IMR-90 (cell line): Measurements from ENCODE around the gene HCN2. TPM values are rescaled to one million over a fixed set of nuclear protein-coding genes. Genes with fewer than 3 reads are reported as not detected.
A peak's percentile ranks its signal among the peaks of the same experiment; 100 is the strongest.

Experiments used
- ATAC-seq: fragments of 200-7000 bp; cut with Tn5 transposase; 2 replicates; pipeline ENCODE4 v1.9.1; 2020; ENCODE audit warnings: low read depth, mild to moderate bottlenecking, moderate library complexity
- BruUV-seq: library from RNA; stranded (reverse); fragments of 400-500 nt; replicated peaks from 2 replicates; lab custom pipeline; 2021; lab: Mats Ljungman, UMichigan
- CTCF ChIA-PET: fragments of 300-600 bp; formaldehyde crosslinking; extraction: SDS; loops from one replicate; lab custom pipeline; 2021; ENCODE audit warnings: antibody characterized with exemption; lab: Yijun Ruan, JAX
- POLR2A ChIA-PET: fragments of 300-600 bp; sonication (Branson Sonifier 250); formaldehyde crosslinking; loops from one replicate; lab custom pipeline; 2022; ENCODE audit warnings: antibody characterized with exemption; ENCODE audit not compliant: unreplicated experiment; lab: Charles Lee
- DNase-seq: peaks from one replicate; pipeline ENCODE4 v3.0.0; 2013
- H2AFZ ChIP-seq: replicated peaks from 2 replicates; pipeline ENCODE3; 2013; ENCODE audit warnings: low read length, mild to moderate bottlenecking; ENCODE audit not compliant: poor library complexity
- H2AK5ac ChIP-seq: 2 replicates; pipeline ENCODE4 v1.6.1; 2013; ENCODE audit warnings: low read depth, low read length, inconsistent platforms
- H2AK9ac ChIP-seq: replicated peaks from 2 replicates; pipeline ENCODE3; 2013; ENCODE audit warnings: mild to moderate bottlenecking, low read depth, low read length, moderate library complexity; ENCODE audit not compliant: poor library complexity
- H2BK120ac ChIP-seq: 2 replicates; pipeline ENCODE4 v1.6.1; 2013; ENCODE audit warnings: low read depth, low read length, inconsistent platforms
- H2BK15ac ChIP-seq: 3 replicates; pipeline ENCODE4 v1.6.1; 2013; ENCODE audit warnings: low read depth, low read length, inconsistent platforms
- H2BK20ac ChIP-seq: 2 replicates; pipeline ENCODE4 v1.6.1; 2013; ENCODE audit warnings: low read depth, mild to moderate bottlenecking, inconsistent platforms, low read length, moderate library complexity
- H2BK5ac ChIP-seq: 2 replicates; pipeline ENCODE4 v1.6.1; 2013; ENCODE audit warnings: mild to moderate bottlenecking, low read depth, low read length, inconsistent platforms; ENCODE audit not compliant: poor library complexity, severe bottlenecking
- H3K14ac ChIP-seq: replicated peaks from 2 replicates; pipeline ENCODE4 v1.6.1; 2013; ENCODE audit warnings: low read depth, low read length, inconsistent platforms
- H3K18ac ChIP-seq: 2 replicates; pipeline ENCODE4 v1.6.1; 2013; ENCODE audit warnings: low read depth, low read length, control low read depth
- H3K23ac ChIP-seq: 2 replicates; pipeline ENCODE4 v1.6.1; 2013; ENCODE audit warnings: low read depth, low read length, inconsistent platforms
- H3K27ac ChIP-seq: 2 replicates; pipeline ENCODE4 v1.5.1; 2013; ENCODE audit warnings: mild to moderate bottlenecking, control low read depth, low read length; ENCODE audit not compliant: insufficient read depth
- H3K27me3 ChIP-seq: 2 replicates; pipeline ENCODE4 v1.6.1; 2013; ENCODE audit warnings: low read length; ENCODE audit not compliant: control insufficient read depth, insufficient read depth
- H3K36me3 ChIP-seq: 2 replicates; pipeline ENCODE4 v1.6.1; 2013; ENCODE audit warnings: low read length, mixed read lengths; ENCODE audit not compliant: control insufficient read depth, insufficient read depth
- H3K4ac ChIP-seq: 2 replicates; pipeline ENCODE4 v1.6.1; 2013; ENCODE audit warnings: low read depth, low read length, inconsistent platforms
- H3K4me1 ChIP-seq: 2 replicates; pipeline ENCODE4 v1.6.1; 2013; ENCODE audit warnings: low read length, mixed read lengths; ENCODE audit not compliant: control insufficient read depth, insufficient read depth
- H3K4me2 ChIP-seq: 2 replicates; pipeline ENCODE4 v1.6.1; 2013; ENCODE audit warnings: low read depth, mild to moderate bottlenecking, control low read depth, low read length, moderate library complexity
- H3K4me3 ChIP-seq: 2 replicates; pipeline ENCODE4 v1.5.1; 2013; ENCODE audit warnings: low read depth, mild to moderate bottlenecking, control low read depth, low read length, moderate library complexity; ENCODE audit not compliant: insufficient read depth
- H3K56ac ChIP-seq: 2 replicates; pipeline ENCODE4 v1.6.1; 2013; ENCODE audit warnings: low read length, inconsistent platforms; ENCODE audit not compliant: insufficient read depth; ENCODE audit errors: extremely low read depth
- H3K79me1 ChIP-seq, 2 experiments: 2 replicates each; pipeline ENCODE4 v1.6.1; 2013; ENCODE audit warnings: low read length in 2 of 2, inconsistent platforms in 1 of 2, low read depth in 1 of 2
- H3K9ac ChIP-seq: 2 replicates; pipeline ENCODE4 v1.6.1; 2013; ENCODE audit warnings: low read depth, low read length, control low read depth
- H3K9me1 ChIP-seq: 2 replicates; pipeline ENCODE4 v1.6.1; 2013; ENCODE audit warnings: low read length, inconsistent platforms; ENCODE audit not compliant: insufficient read depth
- H3K9me3 ChIP-seq: 2 replicates; pipeline ENCODE4 v1.6.1; 2013; ENCODE audit warnings: low read length; ENCODE audit not compliant: control insufficient read depth, insufficient read depth
- H4K20me1 ChIP-seq: 2 replicates; pipeline ENCODE4 v1.6.1; 2013; ENCODE audit warnings: low read length, inconsistent platforms; ENCODE audit not compliant: insufficient read depth
- H4K5ac ChIP-seq: 2 replicates; pipeline ENCODE4 v1.6.1; 2013; ENCODE audit warnings: mild to moderate bottlenecking, low read depth, low read length, control low read depth
- H4K8ac ChIP-seq, 2 experiments: 2 replicates each; pipeline ENCODE4 v1.6.1; 2013; ENCODE audit warnings: low read depth in 2 of 2, low read length in 2 of 2, control low read depth in 1 of 2, inconsistent platforms in 1 of 2
- H4K91ac ChIP-seq: 2 replicates; pipeline ENCODE4 v1.6.1; 2013; ENCODE audit warnings: low read depth, low read length, inconsistent platforms; ENCODE audit not compliant: insufficient read depth
- BHLHE40 ChIP-seq: fragments of 150-350 bp; IDR thresholded peaks from 2 replicates; pipeline ENCODE4 v1.6.1; 2016; ENCODE audit warnings: mild to moderate bottlenecking, low read depth, low read length
- CEBPB ChIP-seq: IDR thresholded peaks from 2 replicates; pipeline ENCODE4 v1.6.1; 2012; ENCODE audit warnings: low read depth, low read length, improper control_type of control experiment
- CHD1 ChIP-seq: IDR thresholded peaks from 2 replicates; pipeline ENCODE4 v1.6.1; 2012; ENCODE audit warnings: low read depth, low read length, improper control_type of control experiment
- FOS ChIP-seq: fragments of 150-350 bp; IDR thresholded peaks from 2 replicates; pipeline ENCODE4 v1.6.1; 2016; ENCODE audit warnings: low read depth, low read length
- MAFK ChIP-seq: IDR thresholded peaks from 2 replicates; pipeline ENCODE4 v1.6.1; 2012; ENCODE audit warnings: low read depth, low read length, improper control_type of control experiment
- MAZ ChIP-seq: IDR thresholded peaks from 2 replicates; pipeline ENCODE4 v1.6.1; 2012; ENCODE audit warnings: low read depth, mild to moderate bottlenecking, low read length, improper control_type of control experiment, moderate library complexity, borderline replicate concordance
- MXI1 ChIP-seq: IDR thresholded peaks from 2 replicates; pipeline ENCODE4 v1.6.1; 2012; ENCODE audit warnings: low read depth, mild to moderate bottlenecking, low read length, moderate library complexity, borderline replicate concordance
- NFE2L2 ChIP-seq: fragments of 150-350 bp; IDR thresholded peaks from 2 replicates; pipeline ENCODE4 v1.6.1; 2016; ENCODE audit warnings: low read depth, mild to moderate bottlenecking, low read length
- POLR2A ChIP-seq: IDR thresholded peaks from 2 replicates; pipeline ENCODE4 v1.6.1; 2012; ENCODE audit warnings: mild to moderate bottlenecking, low read depth, low read length
- RAD21 ChIP-seq: IDR thresholded peaks from 2 replicates; pipeline ENCODE4 v1.6.1; 2012; ENCODE audit warnings: low read length, improper control_type of control experiment
- RCOR1 ChIP-seq: IDR thresholded peaks from 2 replicates; pipeline ENCODE4 v1.6.1; 2012; ENCODE audit warnings: mild to moderate bottlenecking, low read length, improper control_type of control experiment; ENCODE audit not compliant: insufficient replicate concordance
- RFX5 ChIP-seq: IDR thresholded peaks from 2 replicates; pipeline ENCODE4 v1.8.0; 2012; ENCODE audit warnings: low read depth, mild to moderate bottlenecking, low read length, moderate library complexity
- WGBS, 2 experiments: methylation state at CpG; one replicate each; pipeline versions ENCODE4 v1.1.5 to v1.1.7; 2013; ENCODE audit warnings: missing lambda C conversion rate in 2 of 2; ENCODE audit not compliant: insufficient read length in 1 of 2; ENCODE audit errors: extremely low coverage in 2 of 2; 5-methylcytosine and 5-hydroxymethylcytosine counted together
- dilution Hi-C: fragments of 300-500 bp; cut with HindIII; formaldehyde crosslinking; loops from one replicate; pipeline ENCODE4 v1.14.3; 2018; ENCODE audit warnings: low sequenced_read_pairs; ENCODE audit not compliant: unreplicated experiment
- in situ Hi-C: fragments of 300-500 bp; cut with MboI; formaldehyde crosslinking; loops from 3 replicates; pipeline ENCODE4 v1.14.3; 2019; ENCODE audit warnings: low sequenced_read_pairs, inconsistent platforms, mixed read lengths
- intact Hi-C: fragments of 100-400 bp; cut with micrococcal nuclease; formaldehyde crosslinking; loops from 2 replicates; pipeline ENCODE4 v1.10.0; 2022
- polyA plus RNA-seq, 3 experiments: library from polyadenylated mRNA; depleted of rRNA; stranded (reverse); fragments of >200 nt; gene quantifications; 2 replicates each; pipeline ENCODE4 v1.2.3, GENCODE V29; 2012; ENCODE audit warnings: low replicate concordance in 1 of 3
- total RNA-seq: library from RNA; depleted of rRNA; stranded (reverse); fragments of >200 nt; gene quantifications from 2 replicates; pipeline ENCODE4 v1.2.3, GENCODE V29; 2012
- TF ChIP-seq, protein P1 (sequence below): fragments of 150-350 bp; IDR thresholded peaks from 2 replicates; pipeline ENCODE4 v1.6.1; 2016; ENCODE audit warnings: low read depth, mild to moderate bottlenecking, low read length, moderate library complexity, borderline replicate concordance
- TF ChIP-seq, protein P2 (sequence below): conservative IDR thresholded peaks from 2 replicates; pipeline ENCODE4 v1.5.1; 2012; ENCODE audit warnings: mild to moderate bottlenecking, low read depth, low read length, improper control_type of control experiment
- TF ChIP-seq, protein P3 (sequence below): fragments of 150-350 bp; IDR thresholded peaks from 2 replicates; pipeline ENCODE4 v1.6.1; 2017; ENCODE audit warnings: mild to moderate bottlenecking, antibody characterized with exemption, low read length, low read depth

HCN2 gene
- total and polyA plus RNA-seq, 2 of the 4 experiments (the other 2 are of a cell fraction) = 0.72 to 2.6 TPM

DNA sequence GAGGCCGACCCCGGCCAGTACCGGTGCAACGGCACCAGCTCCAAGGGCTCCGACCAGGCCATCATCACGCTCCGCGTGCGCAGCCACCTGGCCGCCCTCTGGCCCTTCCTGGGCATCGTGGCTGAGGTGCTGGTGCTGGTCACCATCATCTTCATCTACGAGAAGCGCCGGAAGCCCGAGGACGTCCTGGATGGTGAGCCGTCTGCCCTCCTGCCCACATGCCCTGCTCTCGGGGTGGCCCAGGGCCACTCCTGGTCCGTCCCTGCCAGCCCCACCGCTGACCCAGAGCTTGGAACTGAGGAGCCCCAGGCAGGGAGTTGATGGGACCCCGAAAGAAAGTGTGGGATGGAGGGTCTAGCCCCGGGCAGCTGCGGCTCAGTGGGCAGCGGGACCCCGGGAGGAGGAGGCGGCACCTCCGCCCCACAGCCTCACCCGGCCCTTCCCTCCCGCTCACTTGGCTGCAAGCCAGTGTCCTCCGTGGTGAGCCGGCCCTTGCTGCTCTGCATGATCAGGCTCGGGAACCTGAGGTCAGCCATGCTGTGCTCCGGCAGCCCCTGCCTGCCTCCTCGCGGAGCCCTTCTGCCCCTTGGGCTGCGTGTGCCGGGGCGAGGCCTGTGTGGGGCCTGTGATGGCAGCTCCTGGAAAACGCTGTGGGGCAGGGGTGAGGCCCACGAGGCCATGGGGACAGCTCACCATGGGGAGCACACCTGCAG is 8.1 kb upstream of the HCN2 start:
- ATAC-seq (no peak), DNase-seq (no peak)
- Histone ChIP-seq H3K9me1 (peaks cover 3% of the 10 kb centered on the region; the same call in 1 of the 2 replicates), H3K36me3 (peaks cover 26% of the 10 kb centered on the region; the same call in 1 of the 2 replicates), H3K9ac (no peak overlapping the region), H4K20me1 (peaks cover 71% of the 10 kb centered on the region), H3K4ac (no peak overlapping the region), H3K9me3 (no peaks in the 10 kb centered on the region), H3K4me3 (no peak overlapping the region), H3K27ac (no peak overlapping the region), H3K56ac (no peak overlapping the region), H3K18ac (no peak overlapping the region), H4K8ac (no peak overlapping the region), H2BK20ac (no peak overlapping the region), H3K27me3 (no peaks in the 10 kb centered on the region), H3K23ac (no peak overlapping the region), H2BK5ac (no peak overlapping the region), H3K4me1 (peaks cover 2% of the 10 kb centered on the region; the same call in 1 of the 2 replicates), H2AK5ac (no peak overlapping the region), H3K79me1 (peaks cover 0 to 33% of the 10 kb centered on the region in 2 experiments; a peak in 2 of 4 replicates), H2BK120ac (no peak overlapping the region), H4K91ac (no peak overlapping the region), H2AFZ (no peak overlapping the region), H2BK15ac (no peak overlapping the region), H3K4me2 (no peak overlapping the region), H3K14ac (no peak overlapping the region), H2AK9ac (peak overlapping the region; percentile 61), H4K5ac (no peak overlapping the region)
- POLR2A ChIA-PET = no interaction called here
- in situ Hi-C loops = no loop called here
- dilution Hi-C loops = no loop called here
- no TSS peak for BruUV-seq
- 96% methylated on average over 9 of the region's 40 CpGs; no CpG with 5 or more reads in 1 of the 2 experiments for WGBS, 2 experiments
- intact Hi-C loops = no loop called here
- TF ChIP-seq MAFK (no peak), CEBPB (no peak), RCOR1 (no peak), MAZ (no peak), MXI1 (no peak), FOS (no peak), CHD1 (no peak), RFX5 (no peak), POLR2A (no peak), BHLHE40 (no peak), NFE2L2 (no peak), RAD21 (no peak)
- TF ChIP-seq, protein P1, sequence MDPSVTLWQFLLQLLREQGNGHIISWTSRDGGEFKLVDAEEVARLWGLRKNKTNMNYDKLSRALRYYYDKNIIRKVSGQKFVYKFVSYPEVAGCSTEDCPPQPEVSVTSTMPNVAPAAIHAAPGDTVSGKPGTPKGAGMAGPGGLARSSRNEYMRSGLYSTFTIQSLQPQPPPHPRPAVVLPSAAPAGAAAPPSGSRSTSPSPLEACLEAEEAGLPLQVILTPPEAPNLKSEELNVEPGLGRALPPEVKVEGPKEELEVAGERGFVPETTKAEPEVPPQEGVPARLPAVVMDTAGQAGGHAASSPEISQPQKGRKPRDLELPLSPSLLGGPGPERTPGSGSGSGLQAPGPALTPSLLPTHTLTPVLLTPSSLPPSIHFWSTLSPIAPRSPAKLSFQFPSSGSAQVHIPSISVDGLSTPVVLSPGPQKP = no peak
- TF ChIP-seq, protein P2, sequence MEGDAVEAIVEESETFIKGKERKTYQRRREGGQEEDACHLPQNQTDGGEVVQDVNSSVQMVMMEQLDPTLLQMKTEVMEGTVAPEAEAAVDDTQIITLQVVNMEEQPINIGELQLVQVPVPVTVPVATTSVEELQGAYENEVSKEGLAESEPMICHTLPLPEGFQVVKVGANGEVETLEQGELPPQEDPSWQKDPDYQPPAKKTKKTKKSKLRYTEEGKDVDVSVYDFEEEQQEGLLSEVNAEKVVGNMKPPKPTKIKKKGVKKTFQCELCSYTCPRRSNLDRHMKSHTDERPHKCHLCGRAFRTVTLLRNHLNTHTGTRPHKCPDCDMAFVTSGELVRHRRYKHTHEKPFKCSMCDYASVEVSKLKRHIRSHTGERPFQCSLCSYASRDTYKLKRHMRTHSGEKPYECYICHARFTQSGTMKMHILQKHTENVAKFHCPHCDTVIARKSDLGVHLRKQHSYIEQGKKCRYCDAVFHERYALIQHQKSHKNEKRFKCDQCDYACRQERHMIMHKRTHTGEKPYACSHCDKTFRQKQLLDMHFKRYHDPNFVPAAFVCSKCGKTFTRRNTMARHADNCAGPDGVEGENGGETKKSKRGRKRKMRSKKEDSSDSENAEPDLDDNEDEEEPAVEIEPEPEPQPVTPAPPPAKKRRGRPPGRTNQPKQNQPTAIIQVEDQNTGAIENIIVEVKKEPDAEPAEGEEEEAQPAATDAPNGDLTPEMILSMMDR = no peak
- TF ChIP-seq, protein P3, sequence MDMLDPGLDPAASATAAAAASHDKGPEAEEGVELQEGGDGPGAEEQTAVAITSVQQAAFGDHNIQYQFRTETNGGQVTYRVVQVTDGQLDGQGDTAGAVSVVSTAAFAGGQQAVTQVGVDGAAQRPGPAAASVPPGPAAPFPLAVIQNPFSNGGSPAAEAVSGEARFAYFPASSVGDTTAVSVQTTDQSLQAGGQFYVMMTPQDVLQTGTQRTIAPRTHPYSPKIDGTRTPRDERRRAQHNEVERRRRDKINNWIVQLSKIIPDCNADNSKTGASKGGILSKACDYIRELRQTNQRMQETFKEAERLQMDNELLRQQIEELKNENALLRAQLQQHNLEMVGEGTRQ = no peak
- CTCF ChIA-PET = no interaction called here
